HepG2 (cell line): Measurements from ENCODE around the gene GLDC.

Experiments
- ARID3A ChIP-seq: IDR thresholded peaks from 2 replicates; pipeline ENCODE4 v1.6.1; 2012; ENCODE audit warnings: low read depth, low read length, improper control_type of control experiment
- ZBTB25 ChIP-seq: IDR thresholded peaks from 2 replicates; pipeline ENCODE4 v1.6.1; 2018; ENCODE audit warnings: missing genetic modification reagents
- ZBTB46 ChIP-seq: sonication (generic); formaldehyde crosslinking; IDR thresholded peaks from 2 replicates; pipeline ENCODE4 v1.4.0; 2020; ENCODE audit warnings: mild to moderate bottlenecking, missing genetic modification reagents, borderline replicate concordance
- ZNF253 ChIP-seq: sonication (generic); formaldehyde crosslinking; IDR thresholded peaks from 2 replicates; pipeline ENCODE4 v1.8.0; 2022; ENCODE audit warnings: mild to moderate bottlenecking, missing genetic modification reagents, borderline replicate concordance

- TF ChIP-seq ZBTB25 (CRISPR knock-in tag) (no peak), ZBTB46 (CRISPR knock-in tag) (no peak), ZNF253 (CRISPR knock-in tag) (no peak), ARID3A (no peak)
Observed at GRCh38 chr9:6576987-6577386, 68.5 kb downstream of the GLDC start.
